GM19455 (cell line): ENCODE measurements around the gene SPINK4.

Experiments
- ATAC-seq: cut with Tn5 transposase; IDR thresholded peaks from one replicate; pipeline ENCODE4 v1.9.1; 2021; ENCODE audit not compliant: unreplicated experiment

SPINK4 gene, protein sequence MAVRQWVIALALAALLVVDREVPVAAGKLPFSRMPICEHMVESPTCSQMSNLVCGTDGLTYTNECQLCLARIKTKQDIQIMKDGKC

GRCh38 chr9:33239921-33240320 is at the start of gene SPINK4:
Gene SPINK4, plus strand, starts transcription at chr9:33240167. Its CDS starts 42 bp downstream, at chr9:33240209.
- ATAC-seq = no peak

DNA sequence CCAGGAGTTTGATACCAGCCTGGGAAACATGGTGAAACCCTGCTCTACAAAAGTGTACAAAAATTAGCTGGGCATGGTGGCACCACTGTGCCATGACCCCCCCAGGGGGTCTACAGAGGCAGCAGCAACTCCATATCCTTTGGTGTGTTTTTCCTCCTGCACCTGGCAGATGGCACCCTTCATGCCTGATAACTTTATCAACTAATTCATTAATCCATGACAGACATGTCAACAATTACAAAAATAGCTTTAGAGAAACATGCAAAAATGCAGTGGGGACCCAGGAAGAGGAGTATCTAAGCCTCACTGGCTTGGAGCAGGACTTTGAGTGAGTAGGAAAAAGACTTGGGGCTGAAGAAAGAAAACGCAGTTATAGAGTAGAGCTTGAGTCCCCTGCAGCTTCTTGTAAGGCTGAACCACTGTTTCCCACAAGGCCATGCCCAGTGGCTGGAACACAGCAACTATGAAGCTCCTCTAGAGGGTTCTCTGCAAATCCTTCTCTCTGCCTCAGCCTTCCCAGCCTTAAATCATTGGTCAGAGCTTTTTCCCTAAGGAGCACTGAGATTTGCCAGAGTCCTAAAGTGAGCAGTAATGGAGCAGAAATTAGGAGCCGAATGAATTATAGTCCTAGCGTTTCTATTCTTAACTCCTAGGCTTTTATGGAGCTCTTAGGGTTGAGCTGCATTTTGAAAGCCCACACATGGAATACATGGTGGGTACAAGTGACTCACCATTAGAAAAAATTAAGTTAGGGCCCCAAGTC is 47.3 kb upstream of the SPINK4 start:
- no peak for ATAC-seq

- no peak for ATAC-seq
Observed at GRCh38 chr9:33193818-33194217, 46.1 kb upstream of the SPINK4 start.

- ATAC-seq = no peak
Observed at GRCh38 chr9:33196736-33197135, 43.2 kb upstream of the SPINK4 start.

DNA sequence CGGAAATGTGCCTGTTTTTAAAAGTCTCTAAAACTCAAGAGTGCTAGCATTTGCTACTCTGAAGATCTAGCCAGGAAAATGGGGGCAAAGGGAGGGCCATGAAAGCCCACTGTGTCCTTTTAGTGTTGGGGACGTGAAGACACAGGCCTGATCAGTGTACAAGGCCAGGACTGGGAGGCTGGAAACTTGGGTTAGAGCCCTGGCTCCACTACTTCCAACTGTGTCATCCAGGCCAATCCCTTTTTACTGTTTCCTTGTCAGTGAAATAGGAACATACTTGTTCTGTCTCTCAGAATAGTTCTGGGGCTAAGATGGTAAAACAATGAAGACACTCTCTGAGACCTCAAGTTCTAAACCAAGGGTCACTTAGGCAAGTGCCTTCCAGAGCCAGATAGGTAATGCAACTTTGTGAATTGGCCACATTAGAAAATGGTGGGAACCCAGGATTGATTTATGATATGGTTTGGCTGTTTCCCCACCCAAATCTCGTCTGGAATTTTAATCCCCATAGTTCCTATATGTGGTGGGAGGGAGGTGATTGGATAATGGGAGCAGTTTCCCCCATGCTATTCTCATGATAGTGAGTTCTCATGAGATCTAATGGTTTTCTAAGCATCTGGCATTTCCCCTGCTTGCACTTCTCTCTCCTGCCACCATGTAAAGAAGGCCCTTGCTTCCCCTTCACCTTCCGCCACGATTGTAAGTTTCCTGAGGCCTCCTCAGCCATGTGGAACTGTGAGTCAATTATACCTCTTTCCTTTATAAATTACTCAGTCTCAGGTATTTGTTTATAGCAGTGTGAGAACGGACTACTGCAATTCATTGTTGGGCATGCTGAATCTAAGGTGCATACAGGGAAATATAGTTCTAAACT is 42.5 kb upstream of the SPINK4 start:
- ATAC-seq = no peak

DNA sequence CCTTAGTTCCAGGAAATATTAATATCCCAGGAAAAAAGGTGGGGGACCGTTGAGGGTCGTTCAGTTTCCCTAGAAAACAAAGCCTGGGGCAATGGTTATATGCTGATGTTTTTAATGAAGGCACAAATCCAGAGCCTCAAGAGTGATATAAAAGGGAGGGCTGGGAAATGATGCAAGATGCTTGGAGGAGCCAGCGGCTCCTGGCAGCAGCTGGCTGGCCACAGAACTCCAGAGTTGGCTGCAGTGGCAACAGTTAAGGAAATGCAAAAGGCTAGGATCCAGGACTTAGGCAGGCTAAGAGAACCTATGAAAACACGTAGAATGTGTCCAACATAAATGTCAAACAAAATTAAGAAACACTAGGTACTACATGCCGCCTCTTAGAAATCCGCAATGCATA is 41.8 kb upstream of the SPINK4 start:
- no peak for ATAC-seq

DNA sequence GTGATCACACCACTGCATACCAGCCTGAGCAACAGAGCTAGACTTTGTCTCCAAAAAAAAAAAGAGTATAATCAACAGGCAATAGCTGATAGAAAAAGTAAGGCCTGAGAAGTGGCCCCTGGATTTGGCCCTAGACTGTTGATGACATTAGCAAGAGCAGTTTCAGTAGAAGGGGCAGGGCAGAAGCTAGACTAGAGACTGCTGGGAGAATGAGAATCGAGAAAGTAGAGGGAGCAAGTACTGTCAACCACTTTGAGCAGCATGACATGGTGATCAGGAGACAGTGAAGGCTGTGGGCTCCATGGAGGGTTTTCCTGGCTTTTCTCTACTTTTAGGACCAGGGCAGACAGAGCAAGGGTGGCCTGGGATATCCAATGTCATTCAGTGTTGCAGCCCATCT is 37.9 kb upstream of the SPINK4 start:
- peak; percentile 70 for ATAC-seq

DNA sequence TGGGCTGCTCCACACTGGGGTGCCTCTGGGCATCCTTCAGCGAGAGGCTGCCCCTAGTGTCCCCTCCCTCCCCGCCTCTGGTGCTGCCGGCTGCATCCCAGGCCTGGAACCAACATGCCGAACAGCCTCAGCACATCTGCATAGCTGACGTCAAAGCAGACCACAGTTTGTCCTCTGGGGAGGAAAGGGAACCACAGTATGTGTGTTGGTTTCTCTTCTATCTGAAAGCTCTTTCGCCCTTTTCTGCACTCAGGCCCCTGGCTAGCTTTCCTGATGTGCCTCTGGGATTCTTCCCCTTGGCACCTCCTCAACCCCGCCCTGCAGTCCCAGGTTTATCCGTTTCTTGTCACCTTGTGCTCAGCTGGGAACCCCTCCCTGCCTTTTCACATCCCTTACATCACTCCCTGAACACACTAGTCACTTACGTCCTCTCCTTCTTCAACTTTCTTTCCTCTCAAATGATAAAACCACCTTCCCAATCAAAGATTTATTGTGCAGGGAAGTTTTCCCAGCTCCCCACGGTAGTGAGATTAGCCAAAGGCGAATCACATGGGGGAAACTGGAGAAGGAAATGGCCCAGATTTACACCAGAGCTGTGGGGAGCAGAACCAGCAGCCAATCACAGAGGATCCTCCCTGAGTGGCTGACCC is 37.3 kb upstream of the SPINK4 start:
- peak; percentile 99 for ATAC-seq

- ATAC-seq = no peak
Observed at GRCh38 chr9:33209394-33209793, 30.6 kb upstream of the SPINK4 start.

- no peak for ATAC-seq
Observed at GRCh38 chr9:33210006-33210715, 29.8 kb upstream of the SPINK4 start.

DNA sequence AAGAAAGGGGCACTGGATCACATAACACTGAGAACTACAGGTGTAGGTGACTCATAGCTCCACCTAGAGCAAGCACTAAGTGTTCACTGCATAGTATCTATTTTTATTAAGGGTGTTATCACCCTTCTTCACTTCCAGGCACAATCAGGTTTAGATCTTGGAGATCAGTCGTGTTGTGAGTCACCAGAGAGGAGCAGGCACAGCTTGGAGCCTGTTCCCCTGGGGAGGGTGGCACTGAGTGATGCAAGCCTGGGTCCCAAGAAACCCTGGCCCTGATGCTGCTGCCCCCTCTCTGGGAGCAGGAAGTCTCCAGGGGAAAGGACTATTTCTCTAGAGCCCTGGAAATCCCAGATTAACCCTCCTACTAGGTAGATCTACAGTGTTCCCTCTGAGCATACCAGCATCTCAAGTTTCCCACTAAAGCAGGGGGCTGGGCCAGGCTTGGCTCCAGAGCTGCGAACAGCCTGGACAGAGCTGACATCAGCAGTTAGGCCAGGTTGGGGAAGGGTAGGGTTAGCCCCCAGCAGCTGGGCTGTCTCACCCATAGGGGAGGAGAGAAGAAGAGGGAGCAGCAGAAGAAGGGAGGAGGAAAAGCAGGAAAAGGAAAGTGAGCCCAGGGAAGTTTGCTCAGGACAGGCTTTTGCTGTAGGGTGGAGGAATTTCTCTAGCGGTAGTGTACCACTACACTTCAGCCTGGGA is 28.1 kb upstream of the SPINK4 start:
- ATAC-seq = no peak

DNA sequence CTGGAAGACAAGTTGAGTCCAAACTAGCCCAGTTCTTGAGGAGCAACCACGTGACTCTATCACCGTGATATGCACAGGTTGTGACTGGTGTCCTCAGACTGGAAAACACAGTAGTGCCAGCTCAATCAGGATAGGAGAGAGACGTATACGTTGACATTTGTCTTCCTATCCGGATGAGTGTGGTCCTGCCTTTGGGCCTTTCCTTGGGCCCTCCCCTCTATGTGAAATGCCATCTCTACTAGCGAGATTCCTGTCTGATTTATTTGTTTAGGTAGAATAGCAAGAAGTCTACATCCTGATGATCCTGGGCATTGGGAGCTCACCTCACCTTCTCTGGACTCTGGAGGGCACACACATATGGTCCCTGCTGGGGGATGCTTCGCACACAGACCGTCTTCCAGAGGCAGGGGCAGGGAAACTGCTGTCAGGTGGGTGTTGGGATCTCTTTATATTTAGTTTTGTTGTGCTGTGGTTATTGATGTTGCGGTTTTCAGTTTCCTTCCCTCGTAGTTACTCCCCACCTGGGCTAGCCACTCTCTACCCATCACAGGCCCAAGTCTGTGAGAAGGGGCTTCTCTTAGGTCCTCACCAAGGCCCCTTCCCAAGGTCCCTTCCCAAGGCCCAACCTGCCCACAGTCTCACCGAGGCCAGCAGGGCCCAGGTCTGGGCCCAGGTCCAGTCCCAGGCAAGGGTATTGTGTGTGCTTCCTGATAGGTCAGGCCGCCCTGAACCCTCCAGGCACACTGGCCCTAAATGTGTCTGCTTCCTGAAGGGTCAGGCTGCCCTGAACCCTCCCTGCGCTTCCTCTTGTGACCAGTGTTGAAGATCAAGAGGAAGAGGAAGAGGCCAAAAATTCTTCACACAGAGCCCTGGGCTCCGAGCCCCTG is 19.0 kb upstream of the SPINK4 start:
- ATAC-seq = no peak

DNA sequence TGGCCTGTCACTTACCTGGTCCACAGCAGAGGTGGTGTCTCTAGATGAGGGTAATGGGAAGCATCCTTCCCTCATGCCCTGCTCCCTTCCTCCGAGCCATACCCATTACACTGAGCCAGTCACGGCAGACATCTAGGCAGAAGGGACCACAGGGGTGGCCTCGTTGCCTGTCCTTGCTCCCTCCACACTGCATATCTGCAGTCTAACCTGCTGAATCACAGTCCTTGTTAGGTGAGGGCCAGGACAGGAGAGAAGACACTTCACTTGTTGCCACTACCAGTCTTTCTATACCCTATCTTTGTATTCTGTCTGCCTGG is 18.4 kb upstream of the SPINK4 start:
- no peak for ATAC-seq

GRCh38 chr9:33222031-33222430 is 17.9 kb upstream of the SPINK4 start:
- no peak for ATAC-seq

DNA sequence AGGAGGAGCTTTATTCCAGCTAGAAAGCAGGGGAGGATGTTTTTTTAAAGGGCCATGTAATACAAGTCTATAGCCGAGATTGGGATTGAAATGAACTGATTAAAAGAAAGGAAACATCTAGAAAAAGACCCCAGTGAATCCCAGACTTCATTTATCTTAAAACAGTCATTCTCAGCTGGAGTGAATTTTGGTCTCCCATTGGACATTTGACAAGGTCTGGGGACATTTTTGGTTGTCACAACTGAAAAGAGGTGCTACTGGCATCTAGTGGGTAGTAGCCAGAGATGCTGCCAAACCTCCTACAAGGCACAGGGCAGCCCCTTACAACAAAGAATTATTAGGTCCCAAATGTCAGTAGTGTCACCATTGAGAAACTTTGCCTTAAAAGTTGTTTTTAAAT is 16.3 kb upstream of the SPINK4 start:
- ATAC-seq = no peak

GRCh38 chr9:33225319-33226147 is 14.4 kb upstream of the SPINK4 start:
- no peak for ATAC-seq

GRCh38 chr9:33227008-33227398 is 13.0 kb upstream of the SPINK4 start:
- ATAC-seq = peak; percentile 63

- no peak for ATAC-seq
Observed at GRCh38 chr9:33227741-33228140, 12.2 kb upstream of the SPINK4 start.

- ATAC-seq = no peak
Observed at GRCh38 chr9:33228606-33229005, 11.4 kb upstream of the SPINK4 start.
